Measurements from ENCODE around the gene GEMIN2.

GRCh38 chr14:39090548-39091111 lies 23.5 kb upstream of the GEMIN2 start:
- TF ChIP-seq CTCF (IDR thresholded peaks at IDR 0.05) (no peak), RAD21 (conservative IDR thresholded peaks at IDR 0.05 in 1 of 2, IDR thresholded peaks at IDR 0.05 in 1 of 2) (no peak), MAZ (IDR thresholded peaks at IDR 0.05; ENCODE audit: borderline replicate concordance, low read depth, low read length) (no peak), EP300 (IDR thresholded peaks at IDR 0.05) (no peak), POLR2A (IDR thresholded peaks at IDR 0.05; ENCODE audit: low read length) (no peak), MYC (IDR thresholded peaks at IDR 0.05; ENCODE audit: borderline replicate concordance, low read length) (no peak)
